HG03280 (cell line): ENCODE results near the gene PGLYRP3.
"Not testable (repeated sequence)": the region's sequence is repeated elsewhere in the genome, so short reads cannot be mapped to it uniquely, and the experiment has no call there.

Experiments
- ATAC-seq: cut with Tn5 transposase; IDR thresholded peaks from one replicate; pipeline ENCODE4 v1.9.1; 2021; ENCODE audit warnings: mild to moderate bottlenecking, moderate library complexity; ENCODE audit not compliant: unreplicated experiment

Gene PGLYRP3

DNA sequence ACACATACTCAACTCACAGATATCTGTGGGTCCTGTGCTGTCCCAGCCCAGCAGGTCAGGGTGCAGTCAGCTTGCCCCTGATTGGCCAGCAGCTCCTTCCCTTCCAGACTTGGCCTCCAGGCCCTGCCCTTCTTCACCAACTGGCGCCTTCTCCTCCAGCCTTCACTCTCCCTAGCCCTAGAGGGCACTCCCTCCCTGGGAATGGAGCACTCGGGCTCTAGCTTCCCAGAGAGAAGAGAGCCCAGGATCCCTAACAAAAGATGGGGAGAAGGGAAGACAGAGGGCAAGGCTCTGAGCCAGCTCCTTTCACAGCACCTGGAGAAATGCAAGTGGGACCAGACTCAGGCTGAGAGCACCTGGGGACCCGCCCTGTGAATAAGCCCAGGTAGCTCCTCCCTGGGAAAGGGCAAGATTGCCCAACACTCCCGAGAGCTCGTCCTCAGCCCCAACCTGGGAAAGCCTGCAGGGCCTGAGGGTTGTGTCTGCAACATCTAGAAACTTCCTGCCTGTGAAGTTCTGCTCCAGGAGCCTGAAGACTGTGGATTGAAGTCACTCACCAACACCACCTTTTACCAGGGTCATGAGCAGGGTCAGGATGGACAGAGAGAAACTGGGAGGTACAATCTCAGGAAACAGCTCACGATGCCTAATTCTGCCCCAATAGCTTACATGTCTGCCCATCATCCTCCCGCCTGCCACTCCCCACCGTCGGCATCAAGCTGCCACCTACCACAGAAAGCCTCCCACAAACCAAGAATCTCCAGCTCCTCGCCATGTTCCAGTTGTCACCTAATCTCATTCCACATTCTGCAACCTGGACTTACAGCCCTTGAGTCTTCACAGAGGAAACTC, 36.0 kb upstream of the PGLYRP3 start, which contains the start of gene PGLYRP4:
Gene PGLYRP4, minus strand, starts transcription at position 331 of the 852 bp plus-strand sequence. CDS start 909 bp downstream, outside the sequence.
- ATAC-seq: no peak

DNA sequence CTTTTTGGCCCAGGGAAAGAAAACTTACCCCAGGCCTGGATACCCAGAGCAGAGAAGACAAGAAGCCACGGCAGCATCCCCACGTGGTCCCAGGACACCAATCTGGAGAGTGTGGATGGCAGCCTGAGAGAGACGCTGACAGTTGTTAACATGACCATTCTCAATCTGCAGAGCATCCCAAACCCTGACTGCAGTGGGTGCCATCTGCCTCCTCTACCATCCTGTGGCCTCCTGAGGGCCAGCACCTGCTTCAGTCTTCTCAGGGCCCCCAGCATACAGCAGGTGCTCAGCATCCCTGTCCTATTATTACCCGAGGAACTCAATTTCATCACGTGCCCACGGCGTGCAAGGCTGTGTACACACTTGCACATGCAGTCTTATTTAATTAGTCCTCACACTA, 35.1 kb upstream of the PGLYRP3 start:
- no peak for ATAC-seq

DNA sequence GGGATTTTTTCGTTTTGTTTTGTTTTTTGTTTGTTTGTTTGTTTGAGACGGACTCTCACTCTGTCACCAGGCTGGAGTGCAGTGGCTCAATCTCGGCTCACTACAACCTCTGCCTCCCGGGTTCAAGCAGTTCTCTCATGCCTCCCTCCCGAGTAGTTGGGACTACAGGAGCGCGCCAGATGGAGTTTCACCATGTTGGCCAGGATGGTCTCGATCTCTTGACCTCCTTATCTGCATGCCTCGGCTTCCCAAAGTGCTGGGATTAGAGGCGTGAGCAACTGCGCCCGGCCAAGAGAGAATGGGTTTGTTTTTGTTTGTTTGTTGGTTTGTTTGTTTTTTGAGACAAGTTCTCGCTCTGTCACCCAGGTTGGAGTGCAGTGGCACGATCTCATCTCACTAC, 34.3 kb upstream of the PGLYRP3 start:
- ATAC-seq: not testable (repeated sequence)

DNA sequence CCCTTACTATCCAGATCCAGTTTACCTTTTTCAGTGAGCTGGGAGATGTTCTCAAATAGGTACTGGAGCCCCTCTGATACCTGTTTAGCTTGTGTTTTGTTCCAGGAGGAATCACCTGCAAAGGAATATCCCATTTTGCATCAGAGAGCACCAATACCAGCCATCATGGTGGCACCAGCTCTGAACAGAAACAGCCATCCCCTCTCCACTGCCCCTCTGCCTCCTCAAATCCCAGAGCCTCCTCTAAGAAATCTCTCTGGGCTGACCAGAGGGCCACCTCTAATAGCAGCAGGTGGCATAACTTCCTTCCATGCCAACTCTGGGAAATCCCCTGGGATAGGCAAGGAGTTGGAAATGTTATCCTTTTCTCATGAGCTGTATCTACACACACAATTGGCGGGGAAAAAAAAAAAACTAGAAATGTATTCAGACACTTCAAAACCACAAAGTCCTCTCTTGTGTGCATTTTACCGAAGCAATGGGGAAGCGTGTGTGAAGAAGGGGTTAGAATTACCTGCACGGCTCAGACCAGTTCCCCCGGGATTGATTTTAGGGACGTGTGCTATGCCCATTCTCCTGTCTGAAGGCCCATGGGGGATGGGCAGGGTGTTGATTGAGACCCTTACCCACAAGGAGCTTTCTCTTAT, 33.4 kb upstream of the PGLYRP3 start:
- no peak for ATAC-seq

DNA sequence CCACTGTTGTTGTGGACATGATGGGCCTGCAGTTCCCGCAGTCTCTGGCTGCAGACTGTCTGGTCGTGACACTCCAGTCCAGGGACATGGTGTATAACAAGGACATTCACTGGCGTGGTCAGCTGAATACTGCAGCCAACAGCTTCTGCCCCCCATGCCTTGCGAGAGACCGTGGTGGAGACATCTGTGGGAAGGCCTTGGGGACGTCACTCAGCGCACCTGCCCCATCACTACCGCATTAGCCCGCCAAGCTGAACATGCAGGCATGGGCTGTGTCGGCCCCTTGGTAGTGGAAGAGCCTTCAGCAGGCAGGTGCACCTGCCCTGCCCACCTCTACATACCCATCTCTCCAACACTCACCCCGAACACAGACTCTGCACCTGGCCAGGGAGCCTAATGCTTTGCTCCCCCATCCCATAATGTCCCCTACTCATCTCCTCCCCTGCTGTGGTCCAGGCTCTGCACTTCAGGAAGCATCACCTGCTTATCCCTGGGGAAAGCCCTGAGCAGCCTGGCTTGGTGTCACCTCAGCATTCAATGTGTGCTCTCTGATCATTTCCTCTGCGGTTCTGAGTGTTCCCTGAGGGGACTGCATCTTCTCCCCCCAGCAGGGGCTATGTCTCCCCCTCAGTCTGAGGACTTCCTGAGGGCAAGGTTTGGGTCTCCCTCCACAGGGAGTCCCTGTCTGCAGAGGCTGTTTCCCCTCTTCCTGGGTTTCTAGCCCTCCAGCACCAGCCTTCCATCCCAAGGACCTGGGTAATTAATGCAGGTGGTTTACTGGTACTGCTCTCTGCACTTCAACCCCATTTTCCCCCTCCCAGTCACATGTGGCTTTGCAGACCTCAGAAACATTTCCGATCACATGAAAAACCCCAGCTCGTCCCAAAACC, 32.7 kb upstream of the PGLYRP3 start:
- no peak for ATAC-seq

DNA sequence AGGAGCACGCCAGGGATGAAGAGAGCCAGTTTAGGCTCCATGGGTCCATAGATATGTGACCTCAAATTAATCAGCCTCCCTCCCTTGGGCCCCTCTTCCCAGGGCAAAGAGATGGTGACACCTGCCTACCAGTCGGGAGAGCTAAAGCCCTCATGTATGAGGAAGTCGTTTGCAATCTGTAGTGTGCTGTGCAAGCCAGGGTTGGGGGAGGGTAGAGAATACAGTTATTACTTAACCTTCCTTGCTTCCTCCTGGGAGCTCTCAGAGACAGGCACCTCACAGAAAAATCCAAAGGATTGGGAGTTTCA, 31.9 kb upstream of the PGLYRP3 start:
- no peak for ATAC-seq

DNA sequence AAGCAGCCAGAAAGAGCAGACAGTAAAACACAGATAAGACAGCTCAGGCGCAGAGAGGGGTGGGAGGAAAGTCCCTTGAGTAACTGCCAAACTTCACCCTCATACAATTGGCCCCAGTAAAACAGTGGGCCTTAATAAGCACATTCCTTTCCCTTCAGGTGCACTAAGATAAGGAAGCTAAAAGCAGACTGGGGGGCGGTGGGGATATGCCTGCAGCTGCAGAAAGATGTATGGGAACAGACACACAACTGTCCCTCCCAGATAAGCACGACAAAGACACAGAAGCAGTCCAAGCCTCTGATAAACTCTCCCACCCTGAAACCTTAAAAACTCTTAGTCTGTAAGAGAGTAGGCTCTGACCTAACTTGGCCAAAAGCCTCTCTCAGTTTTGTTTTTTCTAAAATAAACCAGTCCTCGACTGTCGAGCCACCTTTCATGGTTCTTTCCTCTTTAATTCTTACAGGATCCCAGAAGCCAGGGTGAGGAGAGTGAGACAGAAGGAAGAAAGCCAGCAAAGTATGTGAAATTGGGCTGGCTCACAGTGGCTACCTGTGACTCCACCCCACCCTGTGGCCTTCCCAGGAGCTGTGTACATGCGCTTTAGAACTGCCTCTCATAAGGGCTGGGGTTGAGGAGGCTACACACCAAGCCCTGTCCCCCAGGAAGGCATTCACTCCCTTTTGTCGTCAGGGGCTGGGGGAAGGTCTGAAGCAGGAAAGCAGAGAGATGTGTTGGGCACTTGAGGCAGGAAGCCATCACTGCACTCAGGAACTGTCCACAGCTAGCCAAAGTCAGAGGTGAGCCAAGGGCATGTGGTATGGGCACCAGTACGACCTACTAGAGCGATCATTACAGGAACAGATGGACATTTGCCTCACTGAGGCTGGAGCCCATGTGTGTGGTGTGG, 31.3 kb upstream of the PGLYRP3 start:
- ATAC-seq: no peak

DNA sequence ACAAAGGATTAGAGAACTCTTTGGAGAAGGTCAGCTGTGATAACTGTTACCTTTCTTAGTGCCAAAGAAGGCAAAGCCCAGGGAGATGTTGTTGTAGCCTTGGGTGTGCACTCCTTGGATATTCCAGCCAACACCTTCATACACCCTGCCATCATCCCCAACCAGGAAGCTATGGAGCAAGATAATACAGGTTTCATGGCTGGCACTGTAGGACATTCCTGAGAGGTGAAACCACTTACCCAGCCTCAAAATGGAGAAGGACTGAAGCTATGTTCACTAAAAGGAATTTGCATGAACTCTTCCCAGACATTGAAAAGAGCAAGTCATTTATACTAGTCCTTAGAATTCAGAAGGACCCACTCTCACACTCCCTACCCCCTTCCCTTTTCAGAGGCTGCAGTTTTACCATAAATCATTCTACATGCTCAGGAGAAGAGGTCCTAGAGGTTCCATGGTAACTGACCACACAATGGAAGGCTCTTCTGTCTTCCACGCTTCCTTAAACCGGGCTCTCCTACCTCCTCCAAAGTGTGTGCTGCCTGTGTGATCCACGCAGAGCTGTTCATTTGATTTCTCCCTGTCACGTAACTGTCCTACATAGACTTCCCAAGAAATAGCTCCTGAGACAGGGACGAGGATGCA, 30.4 kb upstream of the PGLYRP3 start:
- no peak for ATAC-seq

DNA sequence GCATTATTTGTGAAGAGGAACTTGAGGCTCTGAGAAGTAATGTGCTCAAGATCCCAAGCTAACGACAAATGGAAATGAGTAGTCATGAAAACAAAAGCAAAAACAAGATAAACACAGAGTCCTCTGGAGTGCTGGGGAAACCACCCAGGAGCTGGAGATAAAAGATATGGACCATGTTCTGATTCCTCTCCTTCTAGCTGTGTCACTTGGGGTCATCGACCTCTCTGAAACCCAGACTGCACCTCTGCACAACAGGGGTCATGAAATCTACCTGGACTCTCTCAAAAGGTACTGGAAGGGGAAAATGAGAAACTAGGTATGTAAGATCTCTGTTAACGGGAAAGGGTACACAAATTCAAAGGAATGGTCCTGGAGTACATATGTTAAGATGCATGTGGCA, 29.4 kb upstream of the PGLYRP3 start:
- ATAC-seq: no peak

DNA sequence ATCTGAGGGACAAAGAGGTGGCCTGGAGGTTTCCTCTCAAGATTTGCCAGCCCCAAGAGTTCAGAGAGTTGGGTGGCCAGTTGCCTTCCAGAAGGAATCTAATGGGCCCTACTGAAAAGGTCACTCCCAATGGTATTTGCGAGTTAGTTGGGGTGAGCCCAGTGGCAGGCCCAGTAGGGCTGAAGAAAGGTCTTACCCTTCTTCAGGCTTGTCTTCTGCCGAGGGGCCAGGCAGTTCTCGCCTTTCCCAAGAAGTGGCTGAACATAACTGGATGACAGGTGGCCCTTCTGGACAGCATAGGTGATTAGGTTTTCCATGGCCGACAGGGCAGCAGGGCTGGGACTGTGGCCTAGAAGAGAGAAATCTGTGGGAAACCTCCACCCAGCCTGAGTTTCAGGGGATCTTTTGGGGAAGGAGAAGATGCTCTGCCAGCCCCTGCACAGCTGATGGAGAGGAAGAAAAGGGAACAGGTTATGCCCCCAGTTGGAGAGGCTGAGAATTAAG, 28.7 kb upstream of the PGLYRP3 start:
- ATAC-seq: no peak

DNA sequence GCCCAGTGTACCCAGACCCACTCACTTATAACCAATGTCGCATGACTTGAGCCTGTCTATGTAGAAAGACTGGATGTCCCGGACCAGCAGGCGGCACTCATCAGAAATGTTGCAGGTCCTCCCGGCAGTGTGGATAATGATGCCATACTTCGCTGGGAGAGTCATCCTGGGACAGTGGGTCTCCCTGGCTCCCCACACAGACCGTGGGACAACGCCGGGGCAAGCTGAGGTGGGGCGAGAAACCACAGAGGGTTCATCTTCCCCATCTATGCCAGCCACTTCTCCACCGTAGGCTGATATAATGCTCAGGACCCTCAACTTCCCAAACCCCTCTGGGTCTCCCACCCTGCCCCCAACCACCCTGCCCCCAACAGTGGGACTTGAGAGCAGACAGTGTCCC, 27.6 kb upstream of the PGLYRP3 start:
- ATAC-seq: no peak

DNA sequence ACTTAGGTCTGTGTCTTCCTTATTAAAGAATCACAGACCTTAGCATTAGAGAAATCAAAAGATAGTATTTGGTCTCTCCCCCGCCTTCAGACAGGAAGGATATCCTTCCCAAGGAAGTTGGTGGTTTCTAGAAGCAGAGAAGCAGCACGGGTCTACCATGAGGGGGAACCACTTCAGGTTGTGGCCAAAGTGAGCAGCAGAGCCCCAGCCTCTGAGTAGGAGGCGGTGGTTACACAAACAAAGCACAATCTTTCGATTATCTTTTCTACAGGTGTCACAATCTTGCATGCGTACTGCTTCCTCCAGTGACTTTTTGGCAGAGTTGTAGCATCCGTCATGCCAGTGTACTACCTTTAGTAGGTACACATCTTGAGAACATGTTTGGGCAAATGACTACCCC, 27.1 kb upstream of the PGLYRP3 start:
- ATAC-seq: no peak

DNA sequence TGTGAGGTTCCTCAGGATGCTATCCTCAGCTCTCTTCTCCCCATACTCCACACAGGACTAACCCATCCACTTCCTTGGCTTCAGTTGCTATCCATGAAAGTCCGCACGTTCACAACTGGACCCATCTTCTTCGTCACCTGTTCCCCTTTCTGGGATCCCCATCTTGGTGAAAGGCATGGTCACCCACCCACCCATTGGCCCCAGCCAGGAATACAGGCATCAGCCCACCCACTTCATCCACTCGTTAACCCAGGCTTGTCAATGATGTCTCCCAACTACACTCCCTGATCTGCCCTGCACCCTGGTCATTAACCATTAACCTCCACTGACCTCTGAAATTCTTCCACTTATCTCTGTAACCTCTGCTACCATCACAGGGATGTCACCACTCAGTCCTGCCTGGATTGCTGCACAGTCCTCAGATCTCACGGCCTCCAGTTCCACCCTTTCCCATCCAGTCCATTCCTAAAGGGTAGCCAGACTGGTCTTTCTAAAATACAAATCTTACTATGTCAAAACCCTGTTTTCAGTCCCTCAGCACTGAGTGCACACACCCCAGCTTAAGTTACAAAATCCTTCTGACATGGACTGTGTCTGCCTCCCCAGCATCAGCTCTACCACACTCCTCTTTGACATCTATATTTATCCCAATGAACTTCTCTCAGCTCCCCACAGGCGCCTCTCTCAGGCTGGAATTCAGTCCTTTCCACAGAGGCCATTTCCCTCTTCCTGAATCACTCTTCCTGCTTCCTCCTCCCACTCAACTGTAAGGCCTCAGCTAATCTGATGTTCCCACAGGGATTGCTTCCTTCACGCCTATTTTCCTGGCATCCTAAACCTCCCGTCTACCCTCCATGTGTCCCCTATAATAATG, 25.5 kb upstream of the PGLYRP3 start:
- ATAC-seq: no peak

DNA sequence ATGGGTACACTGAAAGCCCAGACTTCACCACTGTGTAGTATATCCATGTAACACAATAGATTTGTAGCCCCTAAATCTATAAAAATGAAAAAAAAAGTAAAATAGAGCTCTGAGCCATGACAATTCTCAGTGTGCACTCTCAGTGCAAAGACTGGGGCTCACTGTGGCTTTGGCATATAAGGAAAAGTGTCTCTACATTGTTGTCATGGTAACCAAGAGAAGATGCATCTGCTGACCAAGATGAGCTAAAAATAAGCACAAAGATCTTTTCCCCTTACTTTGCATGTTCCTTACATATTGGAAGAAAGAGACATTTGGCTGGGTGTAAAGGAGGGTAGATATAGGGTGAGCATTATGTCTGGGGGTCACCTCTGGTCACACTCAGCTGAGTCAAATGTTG, 23.9 kb upstream of the PGLYRP3 start:
- no peak for ATAC-seq

DNA sequence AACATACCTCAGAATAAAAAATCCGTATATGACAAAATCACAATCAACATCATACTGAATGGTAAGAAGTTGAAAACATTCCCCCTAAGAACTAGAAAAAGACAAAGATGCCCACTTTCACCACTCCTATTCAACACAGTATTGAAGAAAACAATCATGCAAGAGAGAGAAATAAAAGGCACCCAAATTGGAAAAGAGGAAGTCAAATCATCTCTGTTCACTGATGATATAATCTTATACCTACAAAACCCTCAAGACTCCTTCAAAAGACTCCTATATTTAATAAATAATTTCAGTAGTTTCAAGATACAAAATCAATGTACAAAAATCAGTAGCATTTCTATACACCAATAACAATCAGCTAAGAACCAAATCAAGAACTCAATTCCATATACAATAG, 21.1 kb upstream of the PGLYRP3 start:
- ATAC-seq: no peak

DNA sequence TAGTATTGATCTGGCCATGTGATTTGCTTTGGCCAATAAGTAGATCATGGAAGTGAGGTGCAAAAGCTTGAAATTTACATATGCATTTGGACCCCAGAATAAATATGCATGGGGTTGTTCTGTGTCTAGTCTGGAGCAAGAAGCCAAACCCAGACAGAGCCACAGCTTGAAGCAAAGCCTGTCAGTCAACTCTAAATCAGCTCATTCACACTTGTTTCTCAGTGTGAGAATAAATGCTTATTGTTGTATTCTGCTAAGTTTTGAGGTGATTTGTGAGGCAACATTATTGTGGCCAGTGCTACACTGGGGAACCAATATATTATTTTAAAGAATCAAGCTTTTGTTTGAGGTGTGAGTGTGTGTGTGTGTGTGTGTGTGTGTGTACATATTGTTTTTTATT, 12.2 kb upstream of the PGLYRP3 start:
- no peak for ATAC-seq

DNA sequence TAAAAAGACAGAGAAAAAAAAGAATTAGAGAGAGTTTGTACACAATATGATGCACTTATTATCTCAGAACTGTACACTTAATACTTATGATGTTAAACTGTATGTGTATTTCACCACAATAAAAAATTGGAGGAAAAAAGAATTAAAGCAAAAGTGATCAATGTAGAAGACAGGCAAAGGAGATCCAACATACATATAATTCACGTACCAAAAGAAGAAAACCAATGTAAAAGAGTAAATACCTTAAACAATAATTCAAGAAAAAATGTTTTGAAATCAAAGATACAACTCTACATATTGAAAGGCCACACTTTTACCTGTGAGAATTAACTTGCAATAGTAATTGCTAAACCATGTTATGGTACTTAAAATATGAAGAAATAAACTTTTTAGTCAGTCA, 9.8 kb upstream of the PGLYRP3 start:
- no peak for ATAC-seq

DNA sequence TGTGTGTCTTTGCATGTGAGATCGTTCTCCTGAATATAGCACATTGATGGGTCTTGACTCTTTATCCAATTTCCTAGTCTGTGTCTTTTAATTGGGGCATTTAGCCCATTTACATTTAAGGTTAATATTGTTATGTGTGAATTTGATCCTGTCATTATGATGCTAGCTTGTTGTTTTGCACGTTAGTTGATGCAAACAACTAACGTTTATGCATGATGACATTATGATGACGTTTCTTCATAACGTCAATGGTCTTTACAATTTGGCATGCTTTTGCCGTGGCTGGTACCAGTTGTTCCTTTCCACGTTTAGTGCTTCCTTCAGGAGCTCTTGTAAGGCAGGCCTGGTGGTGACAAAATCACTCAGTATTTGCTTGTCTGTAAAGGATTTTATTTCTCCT, 5.4 kb upstream of the PGLYRP3 start:
- not testable (repeated sequence) for ATAC-seq

DNA sequence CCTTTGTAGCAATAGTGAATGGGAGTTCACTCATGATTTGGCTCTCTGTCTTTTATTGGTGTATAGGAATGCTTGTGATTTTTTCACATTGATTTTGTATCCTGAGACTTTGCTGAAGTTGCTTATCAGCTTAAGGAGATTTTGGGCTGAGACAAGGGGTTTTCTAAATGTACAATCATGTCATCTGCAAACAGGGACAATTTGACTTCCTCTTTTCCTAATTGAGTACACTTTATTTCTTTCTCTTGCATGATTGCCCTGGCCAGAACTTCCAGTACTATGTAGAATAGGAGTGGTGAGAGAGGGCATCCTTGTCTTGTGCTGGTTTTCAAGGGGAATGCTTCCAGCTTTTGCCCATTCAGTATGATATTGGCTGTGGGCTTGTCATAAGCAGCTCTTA, 3.3 kb upstream of the PGLYRP3 start:
- ATAC-seq: not testable (repeated sequence)
